Liver (tissue), 9 donors: Measurements from ENCODE around the gene SETD1B. TPM values are rescaled to one million over a fixed set of nuclear protein-coding genes. Genes with fewer than 3 reads are reported as not detected.
A peak's percentile ranks its signal among the peaks of the same experiment; 100 is the strongest.

Source experiments
- DNase-seq: peaks from one replicate; pipeline ENCODE4 v3.0.0-alpha.2; 2017; ENCODE audit warnings: low spot score
- H3K27ac ChIP-seq, 2 donors: one replicate each; pipeline ENCODE4 v1.7.0; 2013; ENCODE audit warnings: inconsistent platforms in 2 of 2, low read length in 2 of 2, control low read depth in 1 of 2, low read depth in 1 of 2, mild to moderate bottlenecking in 1 of 2
- H3K27me3 ChIP-seq, 4 donors: one replicate each; pipeline versions ENCODE4 v1.6.1 to v1.7.0; 2013; ENCODE audit warnings: low read length in 3 of 4, inconsistent platforms in 1 of 4, mild to moderate bottlenecking in 1 of 4, moderate library complexity in 1 of 4; ENCODE audit not compliant: control insufficient read depth in 4 of 4, insufficient read depth in 4 of 4
- H3K36me3 ChIP-seq, 4 donors: one replicate each; pipeline versions ENCODE4 v1.6.1 to v1.7.0; 2013; ENCODE audit warnings: low read length in 3 of 4, mild to moderate bottlenecking in 3 of 4, low read depth in 1 of 4, moderate library complexity in 1 of 4; ENCODE audit not compliant: control insufficient read depth in 4 of 4, insufficient read depth in 3 of 4
- H3K4me1 ChIP-seq, 4 donors: one replicate each; pipeline versions ENCODE4 v1.6.1 to v1.7.0; 2013; ENCODE audit warnings: low read length in 3 of 4, mild to moderate bottlenecking in 3 of 4, moderate library complexity in 1 of 4; ENCODE audit not compliant: control insufficient read depth in 4 of 4, insufficient read depth in 4 of 4
- H3K4me3 ChIP-seq, 3 donors: one replicate each; pipeline versions ENCODE4 v1.6.1 to v1.7.0; 2013; ENCODE audit warnings: low read length in 3 of 3, control low read depth in 1 of 3, low read depth in 1 of 3, mild to moderate bottlenecking in 1 of 3
- H3K9ac ChIP-seq, 2 donors: one replicate each; pipeline ENCODE4 v1.7.0; 2013; ENCODE audit warnings: low read length in 2 of 2, mild to moderate bottlenecking in 2 of 2, moderate library complexity in 2 of 2, control low read depth in 1 of 2, low read depth in 1 of 2
- H3K9me3 ChIP-seq, 4 donors: one replicate each; pipeline versions ENCODE4 v1.6.1 to v1.7.0; 2013; ENCODE audit warnings: low read length in 3 of 4; ENCODE audit not compliant: control insufficient read depth in 4 of 4
- ATF3 ChIP-seq: IDR thresholded peaks from 2 replicates; pipeline ENCODE4 v1.6.1; 2016; ENCODE audit warnings: antibody characterized with exemption
- CTCF ChIP-seq: fragments of 150-350 bp; IDR thresholded peaks from 2 replicates; pipeline ENCODE4 v1.5.1; 2017; ENCODE audit warnings: improper control_type of control experiment, low read depth, low read length; ENCODE audit not compliant: missing input control
- EGR1 ChIP-seq, 2 donors: IDR thresholded peaks; 2 replicates each; pipeline ENCODE4 v1.6.1; 2016 to 2018; ENCODE audit warnings: antibody characterized with exemption in 2 of 2, low read depth in 2 of 2
- FOXA1 ChIP-seq: IDR thresholded peaks from 2 replicates; pipeline ENCODE4 v1.6.1; 2016; ENCODE audit warnings: antibody characterized with exemption
- FOXA2 ChIP-seq: IDR thresholded peaks from 2 replicates; pipeline ENCODE4 v1.6.1; 2016; ENCODE audit warnings: antibody characterized with exemption
- GABPA ChIP-seq, 2 donors: IDR thresholded peaks in 1 of 2; conservative IDR thresholded peaks in 1 of 2; 2 replicates each; pipeline ENCODE4 v1.6.1; 2016; ENCODE audit warnings: antibody characterized with exemption in 2 of 2, mild to moderate bottlenecking in 1 of 2, moderate library complexity in 1 of 2
- HNF4A ChIP-seq, 2 donors: conservative IDR thresholded peaks; 2 replicates each; pipeline ENCODE4 v1.6.1; 2016; ENCODE audit warnings: antibody characterized with exemption in 2 of 2, mild to moderate bottlenecking in 2 of 2
- HNF4G ChIP-seq: IDR thresholded peaks from 2 replicates; pipeline ENCODE4 v1.6.1; 2016; ENCODE audit warnings: antibody characterized with exemption
- JUND ChIP-seq, 2 donors: IDR thresholded peaks; 2 replicates each; pipeline ENCODE4 v1.6.1; 2016; ENCODE audit warnings: antibody characterized with exemption in 2 of 2
- MAX ChIP-seq: IDR thresholded peaks from 2 replicates; pipeline ENCODE4 v1.6.1; 2016; ENCODE audit warnings: antibody characterized with exemption
- NR2F2 ChIP-seq: IDR thresholded peaks from 2 replicates; pipeline ENCODE4 v1.6.1; 2016; ENCODE audit warnings: antibody characterized with exemption
- RAD21 ChIP-seq, 2 donors: IDR thresholded peaks; 2 replicates each; pipeline ENCODE4 v1.6.1; 2016; ENCODE audit warnings: antibody characterized with exemption in 2 of 2, mild to moderate bottlenecking in 2 of 2
- RXRA ChIP-seq, 2 donors: IDR thresholded peaks; 2 replicates each; pipeline ENCODE4 v1.6.1; 2017 to 2018; ENCODE audit warnings: antibody characterized with exemption in 2 of 2, mild to moderate bottlenecking in 1 of 2
- SP1 ChIP-seq: IDR thresholded peaks from 2 replicates; pipeline ENCODE4 v1.6.1; 2018; ENCODE audit warnings: antibody characterized with exemption, mild to moderate bottlenecking
- TAF1 ChIP-seq: conservative IDR thresholded peaks from 2 replicates; pipeline ENCODE4 v1.6.1; 2016; ENCODE audit warnings: antibody characterized with exemption, mild to moderate bottlenecking
- YY1 ChIP-seq: IDR thresholded peaks from 2 replicates; pipeline ENCODE4 v1.6.1; 2016; ENCODE audit warnings: antibody characterized with exemption, mild to moderate bottlenecking
- WGBS: extraction: QIAGEN DNeasy Blood & Tissue Kit; methylation state at CpG from one replicate; pipeline ENCODE4 v1.1.7; 2013; 5-methylcytosine and 5-hydroxymethylcytosine counted together
- polyA plus RNA-seq, 2 donors: library from polyadenylated mRNA; stranded (reverse) in 1 of 2; unstranded in 1 of 2; fragments of 200-250 nt in 1 of 2; fragments of >200 nt in 1 of 2; fragmentation: Nextera tagmentation in 1 of 2; extraction: Ambion mirVana in 1 of 2; gene quantifications; one replicate each; pipeline versions ENCODE4 v1.2.1 to v1.2.3, GENCODE V29; 2013 to 2015
- total RNA-seq, 2 donors: library from RNA; depleted of rRNA; stranded (reverse); fragments of >200 nt; gene quantifications; one replicate each; pipeline ENCODE4 v1.2.3, GENCODE V29; 2014
- TF ChIP-seq, protein P1 (sequence below): IDR thresholded peaks from 2 replicates; pipeline ENCODE4 v1.6.1; 2016; ENCODE audit warnings: antibody characterized with exemption, mild to moderate bottlenecking
- TF ChIP-seq, protein P2 (sequence below): IDR thresholded peaks from 2 replicates; pipeline ENCODE4 v1.6.1; 2016; ENCODE audit warnings: antibody characterized with exemption
- donor health status: healthy.
- donor health status: healthy.
- donor health status: healthy.
- donor health status: healthy.
- donor health status: healthy.

The SETD1B gene
- total and polyA plus RNA-seq, 4 donors = 1.8 to 7.9 (median 5.0) TPM

GRCh38 chr12:121794534-121795033, 9.2 kb upstream of the SETD1B start:
- peak overlapping the region; percentile 72 to 73 for H3K9ac ChIP-seq
- H3K4me3 ChIP-seq = peak overlapping the region in 2 of 3 donors; percentile 2 to 4
- H3K4me1 ChIP-seq = peaks cover 17 to 62% (median 53%) of the 10 kb centered on the region in 4 donors
- DNase-seq = no peak
- WGBS = under 1% methylated on average over 13 of the region's 13 CpGs
- no peaks in the 10 kb centered on the region for H3K27me3 ChIP-seq
- H3K27ac ChIP-seq = peak overlapping the region; percentile 92
- TF ChIP-seq FOXA2 (no peak), CTCF (no peak), ATF3 (no peak), HNF4G (no peak), SP1 (no peak), YY1 (no peak), RAD21 (IDR thresholded peaks at IDR 0.05) (no peak), JUND (IDR thresholded peaks at IDR 0.05) (no peak), RXRA (IDR thresholded peaks at IDR 0.05) (peak in 1 of 2 donors; percentile 57), FOXA1 (no peak), MAX (peak; percentile 14), NR2F2 (no peak), EGR1 (IDR thresholded peaks at IDR 0.05; ENCODE audit: low read depth in 2 of 2) (no peak), HNF4A (conservative IDR thresholded peaks at IDR 0.05) (no peak), GABPA (IDR thresholded peaks at IDR 0.05 in 1 of 2, conservative IDR thresholded peaks at IDR 0.05 in 1 of 2) (no peak), TAF1 (no peak)
- TF ChIP-seq, protein P1, sequence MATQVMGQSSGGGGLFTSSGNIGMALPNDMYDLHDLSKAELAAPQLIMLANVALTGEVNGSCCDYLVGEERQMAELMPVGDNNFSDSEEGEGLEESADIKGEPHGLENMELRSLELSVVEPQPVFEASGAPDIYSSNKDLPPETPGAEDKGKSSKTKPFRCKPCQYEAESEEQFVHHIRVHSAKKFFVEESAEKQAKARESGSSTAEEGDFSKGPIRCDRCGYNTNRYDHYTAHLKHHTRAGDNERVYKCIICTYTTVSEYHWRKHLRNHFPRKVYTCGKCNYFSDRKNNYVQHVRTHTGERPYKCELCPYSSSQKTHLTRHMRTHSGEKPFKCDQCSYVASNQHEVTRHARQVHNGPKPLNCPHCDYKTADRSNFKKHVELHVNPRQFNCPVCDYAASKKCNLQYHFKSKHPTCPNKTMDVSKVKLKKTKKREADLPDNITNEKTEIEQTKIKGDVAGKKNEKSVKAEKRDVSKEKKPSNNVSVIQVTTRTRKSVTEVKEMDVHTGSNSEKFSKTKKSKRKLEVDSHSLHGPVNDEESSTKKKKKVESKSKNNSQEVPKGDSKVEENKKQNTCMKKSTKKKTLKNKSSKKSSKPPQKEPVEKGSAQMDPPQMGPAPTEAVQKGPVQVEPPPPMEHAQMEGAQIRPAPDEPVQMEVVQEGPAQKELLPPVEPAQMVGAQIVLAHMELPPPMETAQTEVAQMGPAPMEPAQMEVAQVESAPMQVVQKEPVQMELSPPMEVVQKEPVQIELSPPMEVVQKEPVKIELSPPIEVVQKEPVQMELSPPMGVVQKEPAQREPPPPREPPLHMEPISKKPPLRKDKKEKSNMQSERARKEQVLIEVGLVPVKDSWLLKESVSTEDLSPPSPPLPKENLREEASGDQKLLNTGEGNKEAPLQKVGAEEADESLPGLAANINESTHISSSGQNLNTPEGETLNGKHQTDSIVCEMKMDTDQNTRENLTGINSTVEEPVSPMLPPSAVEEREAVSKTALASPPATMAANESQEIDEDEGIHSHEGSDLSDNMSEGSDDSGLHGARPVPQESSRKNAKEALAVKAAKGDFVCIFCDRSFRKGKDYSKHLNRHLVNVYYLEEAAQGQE = peak; percentile 48
- TF ChIP-seq, protein P2, sequence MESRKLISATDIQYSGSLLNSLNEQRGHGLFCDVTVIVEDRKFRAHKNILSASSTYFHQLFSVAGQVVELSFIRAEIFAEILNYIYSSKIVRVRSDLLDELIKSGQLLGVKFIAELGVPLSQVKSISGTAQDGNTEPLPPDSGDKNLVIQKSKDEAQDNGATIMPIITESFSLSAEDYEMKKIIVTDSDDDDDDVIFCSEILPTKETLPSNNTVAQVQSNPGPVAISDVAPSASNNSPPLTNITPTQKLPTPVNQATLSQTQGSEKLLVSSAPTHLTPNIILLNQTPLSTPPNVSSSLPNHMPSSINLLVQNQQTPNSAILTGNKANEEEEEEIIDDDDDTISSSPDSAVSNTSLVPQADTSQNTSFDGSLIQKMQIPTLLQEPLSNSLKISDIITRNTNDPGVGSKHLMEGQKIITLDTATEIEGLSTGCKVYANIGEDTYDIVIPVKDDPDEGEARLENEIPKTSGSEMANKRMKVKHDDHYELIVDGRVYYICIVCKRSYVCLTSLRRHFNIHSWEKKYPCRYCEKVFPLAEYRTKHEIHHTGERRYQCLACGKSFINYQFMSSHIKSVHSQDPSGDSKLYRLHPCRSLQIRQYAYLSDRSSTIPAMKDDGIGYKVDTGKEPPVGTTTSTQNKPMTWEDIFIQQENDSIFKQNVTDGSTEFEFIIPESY = no peak
- H3K36me3 ChIP-seq = no peaks in the 10 kb centered on the region
- H3K9me3 ChIP-seq = no peaks in the 10 kb centered on the region
